Loucy (cell line): Measurements from ENCODE around the gene ERVK3-1.

Experiments used
- H2AFZ ChIP-seq: fragments of 200-600 bp; sonication (generic); 2 replicates; pipeline ENCODE4 v1.6.0; 2016; ENCODE audit warnings: antibody characterized with exemption, mild to moderate bottlenecking, low read length, moderate library complexity
- H3F3A ChIP-seq: fragments of 200-600 bp; 2 replicates; pipeline ENCODE4 v1.6.0; 2016; ENCODE audit warnings: antibody characterized with exemption, low read depth, mild to moderate bottlenecking
- H3K27me3 ChIP-seq: fragments of 200-600 bp; sonication (generic); 2 replicates; pipeline ENCODE4 v1.6.1; 2014; ENCODE audit warnings: low read length, mild to moderate bottlenecking; ENCODE audit not compliant: insufficient read depth, poor library complexity, severe bottlenecking
- H3K36me3 ChIP-seq: fragments of 200-600 bp; sonication (generic); 2 replicates; pipeline ENCODE4 v1.6.1; 2016; ENCODE audit warnings: low read length; ENCODE audit not compliant: insufficient read depth
- H3K4me1 ChIP-seq: fragments of 200-600 bp; sonication (generic); 2 replicates; pipeline ENCODE4 v1.5.1; 2014; ENCODE audit warnings: low read length, mild to moderate bottlenecking; ENCODE audit not compliant: insufficient read depth, poor library complexity, severe bottlenecking
- H3K4me2 ChIP-seq: fragments of 200-600 bp; sonication (generic); 2 replicates; pipeline ENCODE4 v1.6.0; 2014; ENCODE audit warnings: antibody characterized with exemption, low read length, low read depth, mild to moderate bottlenecking; ENCODE audit not compliant: poor library complexity, severe bottlenecking
- H3K4me3 ChIP-seq: fragments of 200-600 bp; sonication (generic); 2 replicates; pipeline ENCODE4 v1.5.1; 2014; ENCODE audit warnings: low read length, mild to moderate bottlenecking, mixed read lengths; ENCODE audit not compliant: poor library complexity, severe bottlenecking
- H3K79me2 ChIP-seq: fragments of 200-600 bp; sonication (generic); 2 replicates; pipeline ENCODE4 v1.6.1; 2014; ENCODE audit warnings: low read length; ENCODE audit not compliant: insufficient read depth
- H3K9ac ChIP-seq: fragments of 200-600 bp; sonication (generic); 2 replicates; pipeline ENCODE4 v1.6.0; 2014; ENCODE audit warnings: mild to moderate bottlenecking, low read depth, low read length, moderate library complexity; ENCODE audit not compliant: poor library complexity, severe bottlenecking
- H3K9me2 ChIP-seq: fragments of 200-600 bp; sonication (generic); replicated peaks from 2 replicates; pipeline ENCODE4 v1.6.1; 2016; ENCODE audit warnings: low read depth, low read length, mixed read lengths
- H3K9me3 ChIP-seq: fragments of 200-600 bp; sonication (generic); 2 replicates; pipeline ENCODE4 v1.6.1; 2014; ENCODE audit warnings: mild to moderate bottlenecking, antibody characterized with exemption, low read length, low read depth; ENCODE audit not compliant: insufficient read depth
- H4K20me1 ChIP-seq: fragments of 200-600 bp; sonication (generic); 2 replicates; pipeline ENCODE4 v1.6.0; 2014; ENCODE audit warnings: antibody characterized with exemption, low read length, mild to moderate bottlenecking; ENCODE audit not compliant: insufficient read depth, poor library complexity, severe bottlenecking
- EZH2phosphoT487 ChIP-seq: fragments of 200-600 bp; IDR thresholded peaks from 2 replicates; pipeline ENCODE4 v1.6.1; 2018; ENCODE audit warnings: antibody characterized with exemption, mild to moderate bottlenecking, moderate library complexity, borderline replicate concordance
- TF ChIP-seq, protein P1 (sequence below): fragments of 200-600 bp; sonication (generic); conservative IDR thresholded peaks from 2 replicates; pipeline ENCODE4 v1.5.1; 2014; ENCODE audit warnings: mild to moderate bottlenecking, antibody characterized with exemption, low read length

The ERVK3-1 gene

DNA sequence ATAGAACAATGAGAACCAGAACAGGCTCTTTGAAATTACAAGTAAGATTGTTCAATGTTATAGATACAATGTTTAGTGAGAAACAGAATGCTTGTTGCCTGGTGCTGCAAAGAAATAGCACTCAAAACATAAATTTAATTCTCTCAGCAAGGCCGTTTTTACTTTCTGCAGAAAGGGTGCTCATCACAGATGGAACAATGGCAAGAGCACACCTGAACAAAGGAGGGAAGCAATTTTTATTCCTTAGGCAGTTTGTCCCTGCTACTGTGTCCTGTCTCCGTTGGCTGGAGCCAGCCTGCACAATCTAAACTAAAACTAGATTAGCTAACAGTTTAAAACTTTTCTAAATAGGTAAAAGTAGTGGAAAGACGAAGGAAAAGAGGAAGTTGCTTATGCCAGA, 36.8 kb upstream of the ERVK3-1 start:
- H3K4me3 ChIP-seq: no peak overlapping the region
- no peaks in the 10 kb centered on the region for H3F3A ChIP-seq
- no peaks in the 10 kb centered on the region for H3K27me3 ChIP-seq
- no peaks in the 10 kb centered on the region for H3K9me2 ChIP-seq
- no peak overlapping the region for H2AFZ ChIP-seq
- H3K4me2 ChIP-seq: no peak overlapping the region
- H3K9ac ChIP-seq: no peak overlapping the region
- peaks cover 10% of the 10 kb centered on the region; the same call in 1 of the 2 replicates for H3K36me3 ChIP-seq
- peaks cover 27% of the 10 kb centered on the region; the same call in 1 of the 2 replicates for H3K9me3 ChIP-seq
- H3K4me1 ChIP-seq: no peaks in the 10 kb centered on the region
- H3K79me2 ChIP-seq: no peaks in the 10 kb centered on the region
- TF ChIP-seq, protein P1, sequence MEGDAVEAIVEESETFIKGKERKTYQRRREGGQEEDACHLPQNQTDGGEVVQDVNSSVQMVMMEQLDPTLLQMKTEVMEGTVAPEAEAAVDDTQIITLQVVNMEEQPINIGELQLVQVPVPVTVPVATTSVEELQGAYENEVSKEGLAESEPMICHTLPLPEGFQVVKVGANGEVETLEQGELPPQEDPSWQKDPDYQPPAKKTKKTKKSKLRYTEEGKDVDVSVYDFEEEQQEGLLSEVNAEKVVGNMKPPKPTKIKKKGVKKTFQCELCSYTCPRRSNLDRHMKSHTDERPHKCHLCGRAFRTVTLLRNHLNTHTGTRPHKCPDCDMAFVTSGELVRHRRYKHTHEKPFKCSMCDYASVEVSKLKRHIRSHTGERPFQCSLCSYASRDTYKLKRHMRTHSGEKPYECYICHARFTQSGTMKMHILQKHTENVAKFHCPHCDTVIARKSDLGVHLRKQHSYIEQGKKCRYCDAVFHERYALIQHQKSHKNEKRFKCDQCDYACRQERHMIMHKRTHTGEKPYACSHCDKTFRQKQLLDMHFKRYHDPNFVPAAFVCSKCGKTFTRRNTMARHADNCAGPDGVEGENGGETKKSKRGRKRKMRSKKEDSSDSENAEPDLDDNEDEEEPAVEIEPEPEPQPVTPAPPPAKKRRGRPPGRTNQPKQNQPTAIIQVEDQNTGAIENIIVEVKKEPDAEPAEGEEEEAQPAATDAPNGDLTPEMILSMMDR: no peak
- no peak for TF ChIP-seq EZH2phosphoT487
- H4K20me1 ChIP-seq: no peaks in the 10 kb centered on the region

DNA sequence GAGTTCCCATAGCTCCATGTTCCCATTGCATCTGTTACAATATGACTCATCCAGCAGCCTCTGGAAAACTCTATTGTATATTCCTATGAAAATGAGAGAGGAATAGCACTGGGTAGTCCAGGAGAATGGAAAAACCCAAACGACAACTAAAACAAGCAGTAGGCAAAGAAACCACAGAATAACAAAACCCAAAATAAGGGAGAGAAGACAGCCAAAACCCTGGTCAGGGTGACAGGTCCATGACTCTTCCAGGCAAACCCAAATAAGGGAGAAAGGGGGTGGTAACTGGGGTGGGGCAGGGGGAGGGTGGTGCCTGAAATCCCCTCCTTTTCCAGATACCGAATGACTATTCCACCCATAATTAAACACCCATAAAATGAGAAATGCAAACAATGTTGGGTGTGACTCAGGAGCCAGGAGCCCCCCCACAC, 30.4 kb upstream of the ERVK3-1 start:
- peaks cover 21% of the 10 kb centered on the region for H3K79me2 ChIP-seq
- H3F3A ChIP-seq: no peaks in the 10 kb centered on the region
- H4K20me1 ChIP-seq: peaks cover 2% of the 10 kb centered on the region
- 0 out of 2 replicates have a peak, but pooled peaks cover 10% of the 10 kb centered on the region for H3K36me3 ChIP-seq
- peaks cover 3% of the 10 kb centered on the region; the same call in 1 of the 2 replicates for H3K9me3 ChIP-seq
- no peaks in the 10 kb centered on the region for H3K9me2 ChIP-seq
- TF ChIP-seq, protein P1: no peak
- TF ChIP-seq EZH2phosphoT487: no peak
- H3K4me3 ChIP-seq: no peak overlapping the region
- H3K9ac ChIP-seq: no peak overlapping the region
- H3K4me2 ChIP-seq: no peak overlapping the region
- H3K27me3 ChIP-seq: no peaks in the 10 kb centered on the region
- H2AFZ ChIP-seq: no peak overlapping the region
- H3K4me1 ChIP-seq: peaks cover 6% of the 10 kb centered on the region

DNA sequence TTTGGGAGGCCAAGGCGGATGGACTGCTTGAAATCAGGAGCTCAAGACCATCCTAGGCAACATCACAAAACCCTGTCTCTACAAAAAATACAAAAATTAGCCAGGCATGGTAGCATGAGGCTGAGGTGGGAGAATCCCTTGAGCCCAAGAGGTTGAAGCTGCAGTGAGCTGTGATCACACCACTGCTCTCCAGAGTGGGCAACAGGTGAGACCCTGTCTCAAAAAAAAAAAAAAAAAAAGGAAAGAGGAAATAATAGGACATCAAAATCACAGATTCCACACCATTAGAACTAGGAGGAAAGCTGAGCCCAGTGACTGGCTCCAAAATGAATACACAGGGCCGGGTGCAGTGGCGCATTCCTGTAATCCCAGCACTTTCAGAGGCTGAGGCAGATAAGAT, 29.6 kb upstream of the ERVK3-1 start:
- H3K4me1 ChIP-seq: peaks cover 14% of the 10 kb centered on the region
- H2AFZ ChIP-seq: no peak overlapping the region
- H3F3A ChIP-seq: no peaks in the 10 kb centered on the region
- H3K9me3 ChIP-seq: peaks cover 1% of the 10 kb centered on the region; the same call in 1 of the 2 replicates
- H3K4me3 ChIP-seq: no peak overlapping the region
- no peaks in the 10 kb centered on the region for H3K9me2 ChIP-seq
- H3K4me2 ChIP-seq: no peak overlapping the region
- H3K79me2 ChIP-seq: peaks cover 28% of the 10 kb centered on the region
- H3K27me3 ChIP-seq: no peaks in the 10 kb centered on the region
- H3K9ac ChIP-seq: no peak overlapping the region
- peaks cover 9% of the 10 kb centered on the region for H4K20me1 ChIP-seq
- 0 out of 2 replicates have a peak, but pooled peaks cover 10% of the 10 kb centered on the region for H3K36me3 ChIP-seq
- TF ChIP-seq EZH2phosphoT487: no peak
- TF ChIP-seq, protein P1: no peak
